GM18502 (cell line): ENCODE results near the gene BMX.
A peak's percentile ranks its signal among the peaks of the same experiment; 100 is the strongest.

Experiments used
- ATAC-seq: cut with Tn5 transposase; IDR thresholded peaks from one replicate; pipeline ENCODE4 v1.9.1; 2021; ENCODE audit warnings: mild to moderate bottlenecking; ENCODE audit not compliant: unreplicated experiment, poor library complexity

Gene BMX

DNA sequence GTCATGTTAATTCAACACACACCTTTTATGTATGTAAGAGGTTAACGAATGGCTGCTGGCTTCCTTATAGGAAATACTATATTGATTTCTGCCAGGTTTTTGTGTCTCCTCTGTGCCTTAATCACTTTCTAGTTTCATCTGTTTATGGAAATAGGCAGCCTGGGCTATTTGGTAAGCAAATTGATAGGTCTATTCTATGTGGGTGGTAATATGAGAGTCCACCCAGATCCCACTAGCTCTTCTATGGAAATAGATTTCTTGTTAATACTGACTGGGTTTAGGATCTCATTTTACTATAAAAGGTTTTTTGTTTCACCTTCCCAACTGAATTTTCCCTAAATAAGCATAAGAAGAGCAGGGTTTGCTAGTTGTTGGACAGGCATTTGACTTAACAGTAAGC lies 4.1 kb downstream of the BMX start:
- no peak for ATAC-seq

DNA sequence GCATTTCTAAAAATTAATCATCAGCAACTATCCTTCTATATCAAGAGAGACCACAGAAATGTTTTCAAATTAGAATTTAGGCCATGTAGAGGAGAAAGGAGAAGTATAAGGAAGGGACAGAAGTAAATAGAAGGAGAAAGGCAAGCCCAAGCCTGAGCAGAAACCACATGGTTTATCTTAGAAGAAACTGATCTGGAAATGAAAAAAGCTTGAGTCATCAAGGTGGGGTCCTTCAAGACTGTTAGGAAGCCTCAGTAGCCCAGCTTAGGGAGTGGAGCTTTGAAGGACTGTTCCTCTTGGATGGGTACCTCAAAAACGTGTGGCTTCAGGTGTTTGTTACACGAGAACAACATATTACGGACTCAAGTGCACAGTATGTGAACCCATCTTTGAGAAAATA lies 4.5 kb downstream of the BMX start:
- ATAC-seq, result no peak

DNA sequence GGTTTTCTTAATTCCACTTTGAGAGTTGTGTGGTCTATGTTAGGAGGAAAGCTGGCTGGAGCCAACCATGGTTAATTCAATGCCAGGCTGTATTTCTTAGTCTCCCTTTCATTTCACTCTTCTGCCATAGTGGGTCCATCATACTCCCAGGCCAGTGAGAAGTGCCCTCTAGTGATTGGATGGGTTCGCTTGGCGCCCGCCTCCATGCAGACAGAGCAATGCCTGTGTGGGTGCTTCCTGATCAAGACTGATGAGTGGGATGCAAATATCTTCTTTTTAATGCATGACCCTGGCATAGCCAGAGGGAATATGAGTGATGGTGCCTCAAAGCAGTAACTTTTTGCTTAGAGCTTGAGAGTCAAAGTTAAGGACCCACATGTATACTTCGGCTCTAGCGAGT lies 6.4 kb downstream of the BMX start:
- no peak for ATAC-seq

DNA sequence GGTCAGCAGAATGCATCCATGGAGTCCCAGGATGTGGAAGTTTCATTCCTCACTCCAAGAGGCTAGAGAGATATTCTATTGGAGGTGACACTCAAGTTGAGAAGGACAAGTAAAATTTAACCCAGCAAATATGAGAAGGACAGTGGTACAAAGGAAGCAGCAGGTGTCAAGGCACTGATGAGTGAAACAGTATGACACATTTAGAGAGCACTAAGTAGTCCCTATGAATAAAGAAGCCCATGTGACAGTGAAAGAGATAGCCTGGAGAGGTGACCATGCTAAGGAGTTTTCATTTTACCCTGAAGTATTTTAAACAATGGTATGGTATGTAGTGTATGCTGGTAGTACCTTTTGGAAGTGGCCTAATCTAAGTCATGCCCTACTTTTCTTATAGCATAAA lies 9.2 kb downstream of the BMX start:
- no peak for ATAC-seq

DNA sequence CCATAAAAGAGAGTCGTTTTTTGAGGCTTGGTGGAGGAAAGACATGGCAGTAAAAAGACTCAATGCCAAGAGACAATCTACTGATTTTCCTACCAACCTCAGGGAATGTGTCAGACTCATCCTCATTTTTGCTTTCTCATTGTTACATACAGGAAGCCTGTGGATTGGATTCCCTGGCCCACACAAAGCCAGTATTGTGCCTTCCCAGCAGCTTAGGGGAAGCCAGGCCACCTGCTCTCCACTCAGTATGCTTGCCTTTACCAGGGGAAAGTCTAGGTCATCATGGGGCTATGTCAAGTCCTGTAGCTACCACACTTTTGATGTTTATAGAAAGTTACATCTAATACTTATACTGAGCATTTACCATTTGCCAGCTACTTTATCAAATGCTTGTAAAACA lies 11.0 kb downstream of the BMX start:
- ATAC-seq, result no peak

DNA sequence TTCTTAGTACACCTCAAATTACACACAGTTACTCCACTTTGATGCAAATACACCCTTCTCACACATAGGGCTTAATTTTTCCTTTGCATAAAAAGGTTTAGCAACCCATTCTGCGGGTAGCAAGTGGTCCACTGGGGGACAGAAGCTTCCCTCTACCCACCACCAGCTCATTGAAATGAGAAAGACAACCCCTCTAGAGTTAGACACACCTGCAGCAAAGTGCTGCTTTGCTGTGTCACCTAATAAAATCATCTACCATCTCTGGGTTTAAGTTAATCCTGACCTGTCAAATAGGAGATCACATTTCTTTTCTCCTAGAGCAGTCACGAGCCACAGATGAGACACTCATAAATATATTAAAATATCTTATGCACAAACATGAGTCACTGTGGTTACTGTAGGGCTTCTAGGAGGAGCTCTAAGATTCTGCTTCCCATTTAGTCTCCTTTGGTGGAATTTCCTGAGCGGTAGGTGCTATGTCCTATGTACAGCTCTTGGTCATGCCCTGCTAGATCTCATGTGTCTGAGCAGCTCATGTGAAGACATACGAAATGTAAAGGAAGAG lies 11.9 kb downstream of the BMX start:
- no peak for ATAC-seq

DNA sequence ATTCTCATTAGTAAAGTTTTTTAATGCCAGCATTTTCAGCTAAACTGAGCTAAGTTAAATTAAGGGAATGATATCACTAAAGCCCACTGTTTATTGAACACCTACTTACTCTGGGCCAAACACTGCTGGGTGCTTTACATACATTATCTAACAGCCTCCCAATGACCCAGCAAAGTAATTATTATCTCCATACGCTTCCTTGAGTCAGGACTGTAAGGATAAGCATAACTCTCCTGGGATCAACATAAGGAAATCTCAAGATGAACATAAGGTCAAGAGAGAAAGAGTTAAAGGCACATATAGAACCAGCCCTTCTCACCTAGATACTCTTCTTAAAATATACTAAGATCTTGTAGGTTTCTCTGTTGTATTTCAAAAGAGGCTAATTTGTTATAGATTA lies 13.7 kb downstream of the BMX start:
- ATAC-seq, result no peak

DNA sequence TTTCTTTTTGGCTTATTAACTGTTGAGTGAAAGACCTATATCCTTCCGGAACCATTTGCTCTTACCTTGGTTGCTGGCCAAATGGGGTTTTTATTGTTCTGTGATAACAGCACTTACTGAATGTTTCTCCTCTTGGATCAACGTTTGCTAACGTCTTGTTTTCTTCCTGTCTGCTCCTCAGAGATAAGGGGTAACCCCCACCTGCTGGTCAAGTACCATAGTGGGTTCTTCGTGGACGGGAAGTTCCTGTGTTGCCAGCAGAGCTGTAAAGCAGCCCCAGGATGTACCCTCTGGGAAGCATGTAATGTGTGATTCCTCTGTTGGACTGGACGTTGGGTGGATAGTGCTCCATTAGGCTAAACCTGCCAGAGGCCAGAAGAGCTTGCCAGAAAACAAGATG lies 15.3 kb downstream of the BMX start:
- ATAC-seq, result no peak

DNA sequence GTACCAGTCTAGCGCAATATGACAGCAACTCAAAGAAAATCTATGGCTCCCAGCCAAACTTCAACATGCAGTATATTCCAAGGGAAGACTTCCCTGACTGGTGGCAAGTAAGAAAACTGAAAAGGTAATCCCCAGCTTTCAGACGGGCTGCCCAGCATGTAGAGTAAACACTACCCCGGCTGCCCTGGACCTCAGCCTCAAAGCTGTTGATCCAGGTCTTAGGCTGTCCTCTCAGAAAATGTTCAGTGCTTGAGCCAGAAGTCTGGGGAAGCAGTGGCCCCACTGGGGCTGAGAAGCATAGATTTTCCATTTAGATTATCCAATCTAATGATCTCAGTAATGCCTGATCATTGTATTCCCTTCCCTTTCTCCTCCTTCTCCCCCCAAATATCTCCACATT lies 21.9 kb downstream of the BMX start:
- ATAC-seq, result no peak

DNA sequence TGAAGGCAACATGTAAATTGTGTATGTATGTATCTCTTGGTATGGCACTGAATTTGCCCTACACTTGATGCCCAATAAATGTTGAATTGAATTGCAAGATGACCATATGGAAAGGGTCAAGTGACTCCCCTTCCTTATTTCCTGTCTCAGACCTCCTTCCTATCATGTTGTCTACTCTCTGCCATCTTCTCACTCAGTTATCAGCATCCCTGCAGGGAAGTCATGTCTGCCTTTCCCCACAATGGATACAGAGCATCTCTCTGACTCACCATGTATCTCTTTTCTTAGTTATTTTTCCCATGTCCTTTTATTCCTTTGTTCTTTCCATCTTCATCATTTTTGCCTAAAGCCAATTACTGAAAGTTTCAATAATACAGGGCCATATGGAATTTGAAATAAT lies 22.5 kb downstream of the BMX start:
- no peak for ATAC-seq

DNA sequence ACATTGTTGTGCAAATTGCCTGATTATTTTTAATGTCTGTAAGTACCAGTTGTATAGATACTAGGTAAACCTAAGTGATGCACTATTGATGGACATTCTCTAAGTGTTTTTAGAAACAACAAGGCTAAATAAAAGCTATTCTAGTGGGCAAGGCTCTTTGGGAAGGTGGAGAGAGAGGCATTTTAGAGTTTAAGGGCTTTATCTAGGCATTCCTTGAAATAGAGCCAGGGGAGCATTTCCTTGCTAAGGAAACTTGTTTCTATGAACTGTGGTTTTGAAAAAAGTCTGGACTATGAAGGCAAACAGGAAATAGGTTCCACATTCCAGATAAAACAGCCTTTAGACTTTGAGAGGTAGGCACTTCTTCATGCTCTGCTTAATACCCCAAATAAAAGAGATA lies 23.8 kb downstream of the BMX start:
- ATAC-seq, result no peak

DNA sequence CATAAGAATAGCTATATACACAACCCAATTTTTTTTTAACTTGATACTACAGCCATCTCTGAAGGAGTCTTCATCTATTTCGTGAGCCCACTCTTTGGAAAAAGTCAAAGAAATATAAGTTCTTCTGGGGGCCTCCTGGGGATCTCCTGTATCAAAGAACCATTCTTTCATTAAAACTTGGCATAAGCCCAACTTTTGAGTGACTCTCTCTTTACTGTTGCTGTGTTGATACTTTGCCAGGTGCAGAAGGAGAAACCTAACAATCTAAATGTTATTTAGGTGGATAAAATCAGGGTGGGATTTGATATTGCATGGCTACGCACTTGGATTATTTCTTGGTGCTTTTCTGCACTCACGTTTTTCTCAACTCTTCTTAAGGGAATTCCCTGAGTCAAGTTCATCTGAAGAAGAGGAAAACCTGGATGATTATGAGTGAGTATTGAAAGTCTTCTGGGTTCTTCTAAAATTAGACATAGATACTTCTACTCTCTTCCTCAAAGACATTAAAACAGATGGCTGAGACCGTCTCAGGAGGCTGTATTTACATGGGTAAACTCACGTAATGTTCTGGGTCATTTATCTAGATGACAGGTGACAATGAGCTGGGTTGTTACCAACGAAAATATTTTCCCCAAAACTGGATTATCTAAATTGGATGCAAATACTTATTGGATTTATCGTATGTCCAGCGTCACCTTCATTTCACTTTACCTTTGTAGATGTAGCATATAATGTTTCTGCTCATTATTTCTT lies 25.2 kb downstream of the BMX start:
- ATAC-seq, result no peak

DNA sequence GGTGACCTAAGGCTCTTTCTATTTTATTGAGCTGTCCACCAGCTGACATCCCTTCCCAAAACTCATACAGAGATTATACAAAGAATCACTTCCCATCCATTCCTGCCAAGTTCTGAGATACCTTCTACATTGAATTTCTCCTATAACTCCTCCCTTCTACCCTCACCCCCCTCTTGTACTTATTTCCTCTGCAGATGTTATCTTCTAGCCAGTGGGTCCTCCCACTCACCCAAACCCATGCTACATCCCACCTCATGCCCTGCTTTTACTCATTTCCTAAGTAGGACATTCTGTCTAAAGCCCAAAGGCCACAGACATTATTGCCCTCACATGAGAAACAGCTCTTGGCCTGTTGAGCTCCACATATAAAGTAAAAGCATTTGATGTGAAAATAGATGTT lies 28.6 kb downstream of the BMX start:
- no peak for ATAC-seq

DNA sequence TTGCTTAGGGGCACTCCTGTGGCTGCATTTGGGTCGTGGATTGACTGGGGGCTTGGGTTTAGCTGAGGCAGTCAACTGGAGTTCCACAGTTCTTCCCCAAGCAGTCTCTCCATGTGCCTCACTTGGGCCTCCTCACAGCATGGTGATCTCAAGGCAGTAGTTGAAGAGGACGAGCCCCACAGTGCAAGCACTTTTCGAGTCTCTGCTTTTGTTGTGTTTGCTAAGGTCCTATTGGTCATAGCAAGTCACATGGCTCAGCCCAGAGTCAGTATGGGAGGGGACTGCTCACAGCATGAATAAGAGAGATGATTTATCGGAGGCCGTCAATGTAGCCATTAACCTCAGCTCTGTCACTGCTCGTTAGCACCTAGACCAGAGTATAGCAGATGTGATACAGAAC lies 29.7 kb downstream of the BMX start:
- ATAC-seq, result no peak

DNA sequence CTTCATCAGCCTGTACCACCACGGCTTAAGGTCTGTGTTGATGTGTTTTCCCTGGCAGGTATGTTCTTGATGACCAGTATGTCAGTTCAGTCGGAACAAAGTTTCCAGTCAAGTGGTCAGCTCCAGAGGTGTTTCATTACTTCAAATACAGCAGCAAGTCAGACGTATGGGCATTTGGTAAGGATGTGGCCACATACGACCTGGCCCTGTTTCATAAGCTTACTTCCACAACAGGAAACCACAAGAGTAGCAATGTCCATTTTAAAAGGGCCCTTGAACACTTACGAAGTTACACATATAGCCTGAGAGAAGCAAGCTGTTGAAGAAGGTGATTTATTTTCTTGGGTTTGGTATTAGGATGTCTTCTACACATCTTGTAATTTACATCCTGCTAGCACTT lies 46.1 kb downstream of the BMX start:
- ATAC-seq, result no peak

DNA sequence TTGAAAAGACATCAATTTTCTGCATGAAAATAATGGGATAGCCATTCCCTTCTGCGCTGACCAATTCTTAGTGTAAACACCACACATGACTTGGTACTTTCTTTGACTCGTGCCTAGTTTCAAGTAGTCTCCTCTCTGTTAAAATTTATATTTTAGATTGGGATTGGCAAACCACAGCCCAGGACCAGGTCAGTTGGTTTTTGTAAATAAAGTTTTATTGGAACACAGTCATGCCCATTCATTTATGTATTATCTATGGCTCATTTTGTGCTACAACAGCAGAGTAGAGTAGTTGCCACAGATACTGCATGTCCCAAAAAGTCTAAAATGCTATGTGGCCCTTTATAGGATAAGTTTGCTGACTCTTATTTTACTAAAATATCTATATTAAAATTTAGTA lies 46.7 kb downstream of the BMX start:
- ATAC-seq, result no peak

DNA sequence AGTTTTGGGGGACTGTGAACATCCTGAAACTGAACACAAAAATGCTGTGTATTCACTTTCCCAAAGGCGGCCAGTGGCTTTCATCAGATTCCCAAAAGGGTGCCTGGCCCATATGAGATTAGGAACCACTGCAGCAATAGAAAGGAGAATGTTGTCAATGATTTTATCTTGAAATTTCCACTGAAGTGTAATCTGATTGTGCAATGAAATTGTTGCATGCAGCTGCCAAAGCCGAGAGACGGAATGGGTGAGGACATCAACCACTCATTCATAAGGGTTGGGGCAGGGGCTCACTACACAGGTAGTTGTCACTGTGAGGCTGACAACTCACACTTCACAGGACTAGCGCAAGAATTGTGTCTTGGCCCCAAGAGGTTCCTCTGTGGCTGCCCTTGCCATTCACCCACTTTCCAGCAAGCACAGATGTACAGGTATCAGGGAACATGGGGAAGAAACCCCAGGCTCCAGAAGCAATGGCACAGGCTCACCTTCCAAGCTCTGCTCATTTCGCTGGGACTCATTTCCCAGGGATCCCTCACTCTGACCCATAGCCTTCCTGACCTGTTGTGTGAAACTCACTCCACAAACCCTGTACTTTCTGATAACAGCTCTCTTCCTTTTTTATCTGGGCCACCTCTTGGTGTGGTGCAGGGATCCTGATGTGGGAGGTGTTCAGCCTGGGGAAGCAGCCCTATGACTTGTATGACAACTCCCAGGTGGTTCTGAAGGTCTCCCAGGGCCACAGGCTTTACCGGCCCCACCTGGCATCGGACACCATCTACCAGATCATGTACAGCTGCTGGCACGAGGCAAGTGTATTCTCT lies 48.8 kb downstream of the BMX start:
- no peak for ATAC-seq

DNA sequence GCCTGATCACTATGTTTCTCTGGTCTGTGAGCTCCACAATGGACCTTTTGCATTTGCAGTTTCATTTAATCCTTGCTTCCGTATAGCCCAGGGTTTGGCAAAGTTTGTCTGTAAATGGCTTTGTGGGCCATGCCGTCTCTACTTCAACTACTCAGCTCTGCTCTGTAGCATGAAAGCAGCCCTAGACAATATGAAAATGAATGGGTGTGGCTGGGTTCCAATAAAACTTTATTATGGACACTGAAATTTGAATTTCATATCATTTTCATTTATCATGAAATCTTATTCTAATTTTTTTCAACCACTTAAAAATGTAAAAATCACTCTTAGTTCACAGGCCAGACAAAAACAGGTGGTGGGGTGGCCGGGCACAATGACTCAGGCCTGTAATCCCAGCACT lies 58.6 kb downstream of the BMX start:
- ATAC-seq, result no peak

DNA sequence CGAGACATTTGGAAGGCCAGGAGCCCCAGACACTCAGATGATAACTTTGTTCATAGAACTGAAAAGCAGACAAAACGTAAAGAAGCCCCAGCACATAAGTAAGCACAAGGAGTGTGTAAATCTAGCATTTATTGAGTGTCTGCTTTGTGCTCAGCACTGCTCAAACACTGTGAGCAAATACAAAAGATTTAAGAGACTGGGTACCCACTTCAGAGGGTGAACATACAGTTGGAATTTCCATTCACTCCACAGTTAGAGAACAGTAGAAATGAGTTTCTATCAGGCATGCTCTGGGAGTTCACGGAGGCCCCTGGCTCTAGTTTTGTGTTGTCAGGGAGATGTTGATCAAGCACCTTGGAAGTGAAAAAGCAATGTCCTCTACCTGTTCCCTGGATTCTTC lies 60.3 kb downstream of the BMX start:
- ATAC-seq, result no peak

DNA sequence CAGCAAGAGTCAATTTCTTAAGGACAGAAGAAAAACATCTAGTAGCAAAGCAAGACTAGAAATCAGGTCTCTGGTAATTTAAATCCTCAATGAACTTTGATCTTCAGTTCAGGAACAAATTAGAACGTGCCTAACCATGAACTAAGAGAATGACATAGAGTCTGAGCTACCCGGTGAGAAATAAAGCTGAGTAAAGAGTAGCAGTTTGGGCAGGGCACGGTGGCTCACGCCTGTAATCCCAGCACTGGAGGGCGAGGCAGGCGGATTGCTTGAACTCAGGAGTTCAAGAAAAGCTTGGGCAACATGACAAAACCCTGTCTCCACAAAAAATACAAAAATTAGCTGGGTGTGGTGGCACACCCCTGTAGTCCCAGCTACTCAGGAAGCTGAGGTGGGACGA lies 62.4 kb downstream of the BMX start:
- no peak for ATAC-seq

DNA sequence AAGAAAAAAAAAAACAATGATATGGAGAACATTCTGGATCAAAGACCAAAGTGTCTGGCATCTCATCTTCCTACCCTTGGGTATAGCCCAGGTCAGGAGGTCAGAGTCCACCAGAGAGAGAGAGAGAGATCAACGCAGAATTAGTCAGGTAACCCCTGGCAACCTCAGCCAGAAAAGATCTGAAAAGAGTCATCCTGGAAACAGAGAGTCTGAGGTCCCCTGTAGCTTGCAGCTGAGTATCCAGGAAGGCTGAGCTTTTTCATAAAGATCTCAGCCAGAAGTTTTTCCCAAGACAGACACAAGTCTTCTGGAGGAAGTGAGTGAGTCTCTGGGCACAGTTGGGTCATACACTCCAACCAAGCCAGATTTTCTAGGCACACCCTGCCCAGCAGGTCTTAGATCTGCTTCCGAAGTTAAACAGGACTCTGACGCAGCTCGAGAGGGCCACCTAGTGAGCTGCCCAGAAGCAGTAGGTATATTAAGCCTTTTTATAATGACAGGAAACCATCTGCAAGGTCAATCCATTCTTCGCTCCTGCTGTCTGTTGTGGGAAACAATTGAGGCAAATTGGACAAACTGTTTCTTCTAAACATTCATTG lies 64.5 kb downstream of the BMX start:
- peak; percentile 62 for ATAC-seq
